SU-DHL-6 (cell line): ENCODE measurements around the gene ZNF462.

ENCODE experiments used
- H2AFZ ChIP-seq: fragments of 200-600 bp; sonication (generic); 2 replicates; pipeline ENCODE4 v1.6.1; 2014; ENCODE audit warnings: low read depth, mild to moderate bottlenecking, moderate library complexity, mixed read lengths, antibody characterized with exemption, low read length; ENCODE audit not compliant: severe bottlenecking
- H3F3A ChIP-seq: fragments of 200-600 bp; shearing (Covaris generic); 2 replicates; pipeline ENCODE4 v1.6.0; 2016; ENCODE audit warnings: antibody characterized with exemption, mild to moderate bottlenecking; ENCODE audit not compliant: insufficient read depth
- H3K27ac ChIP-seq: fragments of 200-600 bp; sonication (generic); 2 replicates; pipeline ENCODE4 v1.5.1; 2016; ENCODE audit warnings: low read depth, mild to moderate bottlenecking, low read length, moderate library complexity, mixed read lengths
- H3K27me3 ChIP-seq: fragments of 200-600 bp; sonication (generic), shearing (Covaris generic); 2 replicates; pipeline ENCODE4 v1.6.0; 2014; ENCODE audit warnings: mild to moderate bottlenecking, low read length
- H3K36me3 ChIP-seq: fragments of 200-600 bp; sonication (generic); 2 replicates; pipeline ENCODE4 v1.6.1; 2014; ENCODE audit warnings: mild to moderate bottlenecking, low read length, mixed read lengths
- H3K4me2 ChIP-seq: fragments of 300-600, 200-600 bp; shearing (Covaris generic), sonication (generic); 2 replicates; pipeline ENCODE4 v1.6.0; 2014; ENCODE audit warnings: low read length, low read depth, mild to moderate bottlenecking; ENCODE audit not compliant: poor library complexity, severe bottlenecking
- H3K4me3 ChIP-seq: fragments of 200-600 bp; sonication (generic); 2 replicates; pipeline ENCODE4 v1.5.1; 2014; ENCODE audit warnings: antibody characterized with exemption, low read length, mild to moderate bottlenecking, mixed read lengths; ENCODE audit not compliant: insufficient read depth, poor library complexity, severe bottlenecking
- H3K79me2 ChIP-seq: fragments of 200-600 bp; sonication (generic); 2 replicates; pipeline ENCODE4 v1.6.1; 2014; ENCODE audit warnings: mild to moderate bottlenecking, low read length, moderate library complexity; ENCODE audit not compliant: insufficient read depth
- H3K9ac ChIP-seq: fragments of 200-600 bp; sonication (generic); 2 replicates; pipeline ENCODE4 v1.7.0; 2014; ENCODE audit warnings: mild to moderate bottlenecking, low read length
- H3K9me2 ChIP-seq: fragments of 200-600 bp; sonication (generic); replicated peaks from 2 replicates; pipeline ENCODE4 v1.6.1; 2014; ENCODE audit warnings: low read length; ENCODE audit not compliant: insufficient read depth
- H3K9me3 ChIP-seq: fragments of 200-600 bp; sonication (generic); 2 replicates; pipeline ENCODE4 v1.6.1; 2014; ENCODE audit warnings: low read length, mixed read lengths; ENCODE audit not compliant: insufficient read depth
- H4K20me1 ChIP-seq: fragments of 200-600 bp; sonication (generic); 2 replicates; pipeline ENCODE4 v1.6.1; 2014; ENCODE audit warnings: low read depth, mild to moderate bottlenecking, antibody characterized with exemption, low read length, moderate library complexity, mixed read lengths
- EZH2phosphoT487 ChIP-seq: fragments of 200-600 bp; sonication (generic), shearing (Covaris generic); conservative IDR thresholded peaks from 2 replicates; pipeline ENCODE4 v1.6.1; 2018; ENCODE audit warnings: mild to moderate bottlenecking, antibody characterized with exemption, low read length, moderate library complexity, mixed read lengths
- TF ChIP-seq, protein P1 (sequence below): fragments of 200-600 bp; sonication (generic); IDR thresholded peaks from one replicate; pipeline ENCODE4 v1.5.1; 2017; ENCODE audit warnings: antibody characterized with exemption, mild to moderate bottlenecking, low read length, moderate library complexity; ENCODE audit not compliant: insufficient read depth, poor library complexity, severe bottlenecking

ZNF462 gene

GRCh38 chr9:107046692-107047091, 183.7 kb downstream of the ZNF462 start:
- H3K9me2 ChIP-seq, result no peaks in the 10 kb centered on the region
- no peak overlapping the region for H3K9ac ChIP-seq
- H3K4me3 ChIP-seq, result no peak overlapping the region
- H3K4me2 ChIP-seq, result no peak overlapping the region
- no peaks in the 10 kb centered on the region for H3K79me2 ChIP-seq
- no peaks in the 10 kb centered on the region for H3K36me3 ChIP-seq
- no peak overlapping the region for H2AFZ ChIP-seq
- H4K20me1 ChIP-seq, result no peaks in the 10 kb centered on the region
- no peak for TF ChIP-seq EZH2phosphoT487
- TF ChIP-seq, protein P1, sequence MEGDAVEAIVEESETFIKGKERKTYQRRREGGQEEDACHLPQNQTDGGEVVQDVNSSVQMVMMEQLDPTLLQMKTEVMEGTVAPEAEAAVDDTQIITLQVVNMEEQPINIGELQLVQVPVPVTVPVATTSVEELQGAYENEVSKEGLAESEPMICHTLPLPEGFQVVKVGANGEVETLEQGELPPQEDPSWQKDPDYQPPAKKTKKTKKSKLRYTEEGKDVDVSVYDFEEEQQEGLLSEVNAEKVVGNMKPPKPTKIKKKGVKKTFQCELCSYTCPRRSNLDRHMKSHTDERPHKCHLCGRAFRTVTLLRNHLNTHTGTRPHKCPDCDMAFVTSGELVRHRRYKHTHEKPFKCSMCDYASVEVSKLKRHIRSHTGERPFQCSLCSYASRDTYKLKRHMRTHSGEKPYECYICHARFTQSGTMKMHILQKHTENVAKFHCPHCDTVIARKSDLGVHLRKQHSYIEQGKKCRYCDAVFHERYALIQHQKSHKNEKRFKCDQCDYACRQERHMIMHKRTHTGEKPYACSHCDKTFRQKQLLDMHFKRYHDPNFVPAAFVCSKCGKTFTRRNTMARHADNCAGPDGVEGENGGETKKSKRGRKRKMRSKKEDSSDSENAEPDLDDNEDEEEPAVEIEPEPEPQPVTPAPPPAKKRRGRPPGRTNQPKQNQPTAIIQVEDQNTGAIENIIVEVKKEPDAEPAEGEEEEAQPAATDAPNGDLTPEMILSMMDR, result no peak
- no peak overlapping the region for H3K27ac ChIP-seq
- no peaks in the 10 kb centered on the region for H3K27me3 ChIP-seq
- no peaks in the 10 kb centered on the region for H3F3A ChIP-seq
- no peaks in the 10 kb centered on the region for H3K9me3 ChIP-seq

DNA sequence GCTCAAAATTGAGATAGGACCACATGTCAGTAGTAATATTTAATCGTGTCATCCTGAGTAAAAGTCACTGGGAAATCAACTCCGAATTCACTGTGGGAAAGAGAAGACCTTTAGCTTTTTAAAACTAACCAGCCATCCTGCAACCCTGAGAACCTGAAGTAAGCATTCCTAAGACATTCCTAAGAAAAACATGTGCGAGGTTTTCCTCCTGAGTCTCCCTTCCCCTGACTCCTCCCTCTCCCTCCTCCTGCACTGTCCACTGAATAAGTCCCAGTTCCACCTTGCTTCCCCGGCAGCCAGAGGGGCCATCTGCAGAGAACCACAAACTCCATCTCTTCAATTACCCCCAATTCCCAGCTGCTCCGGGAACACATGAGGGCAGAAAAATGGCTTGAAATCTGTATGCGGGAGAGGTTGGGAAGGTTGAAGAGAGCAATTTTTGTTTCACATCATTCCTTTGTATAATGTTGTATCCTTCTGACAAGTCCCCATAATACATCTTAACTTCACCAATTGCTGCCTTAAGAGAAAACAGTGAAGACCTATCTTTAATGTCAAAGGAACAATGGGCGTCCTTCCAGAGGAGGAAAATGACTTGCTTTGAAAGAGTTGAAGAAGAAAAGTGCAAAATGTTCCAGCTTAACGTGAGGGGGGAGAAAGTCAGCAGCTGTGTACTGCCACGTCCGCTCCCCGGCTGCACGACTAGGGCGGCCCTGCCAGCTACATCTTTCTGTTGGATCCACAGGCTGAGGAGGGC, 186.3 kb downstream of the ZNF462 start:
- H3K9ac ChIP-seq, result no peak overlapping the region
- H3F3A ChIP-seq, result no peaks in the 10 kb centered on the region
- no peaks in the 10 kb centered on the region for H4K20me1 ChIP-seq
- no peak overlapping the region for H3K4me2 ChIP-seq
- H3K27ac ChIP-seq, result no peak overlapping the region
- no peak overlapping the region for H3K4me3 ChIP-seq
- H3K36me3 ChIP-seq, result no peaks in the 10 kb centered on the region
- no peak overlapping the region for H2AFZ ChIP-seq
- no peaks in the 10 kb centered on the region for H3K27me3 ChIP-seq
- H3K79me2 ChIP-seq, result no peaks in the 10 kb centered on the region
- no peaks in the 10 kb centered on the region for H3K9me3 ChIP-seq
- TF ChIP-seq, protein P1, result no peak
- TF ChIP-seq EZH2phosphoT487, result no peak
- H3K9me2 ChIP-seq, result no peaks in the 10 kb centered on the region

- Histone ChIP-seq H4K20me1 (no peaks in the 10 kb centered on the region), H3K27ac (no peak overlapping the region), H3K9ac (no peak overlapping the region), H3K27me3 (no peaks in the 10 kb centered on the region), H3K9me3 (no peaks in the 10 kb centered on the region), H3K79me2 (no peaks in the 10 kb centered on the region), H2AFZ (no peak overlapping the region), H3K36me3 (no peaks in the 10 kb centered on the region), H3K4me3 (no peak overlapping the region), H3K4me2 (no peak overlapping the region), H3F3A (no peaks in the 10 kb centered on the region), H3K9me2 (no peaks in the 10 kb centered on the region)
- no peak for TF ChIP-seq EZH2phosphoT487
- TF ChIP-seq, protein P1, result no peak
Observed at GRCh38 chr9:107049803-107050184, 186.8 kb downstream of the ZNF462 start.
